SK-N-MC (cell line): ENCODE data around the gene KAT6B.
"Not testable (repeated sequence)": the region's sequence is repeated elsewhere in the genome, so short reads cannot be mapped to it uniquely, and the experiment has no call there.

Source experiments
- DNase-seq: peaks from one replicate; pipeline ENCODE4 v3.0.0-alpha.2; 2011; ENCODE audit warnings: low read depth, low spot score
- H3K27ac ChIP-seq: fragments of 200-600 bp; sonication (generic); 2 replicates; pipeline ENCODE4 v1.5.1; 2016; ENCODE audit warnings: mixed run types
- H3K36me3 ChIP-seq: fragments of 200-600 bp; sonication (generic); 2 replicates; pipeline ENCODE4 v1.6.1; 2017; ENCODE audit warnings: antibody characterized with exemption, low read length, mixed read lengths; ENCODE audit not compliant: insufficient read depth
- H3K4me3 ChIP-seq: fragments of 200-600 bp; sonication (generic); 2 replicates; pipeline ENCODE4 v1.5.1; 2016
- H3K9ac ChIP-seq: fragments of 200-600 bp; sonication (generic); 2 replicates; pipeline ENCODE4 v1.8.0; 2017; ENCODE audit warnings: mixed run types, mixed read lengths; ENCODE audit not compliant: insufficient read length
- H3K9me3 ChIP-seq: fragments of 200-600 bp; sonication (generic); 2 replicates; pipeline ENCODE4 v1.6.1; 2017; ENCODE audit warnings: low read depth, mild to moderate bottlenecking, antibody characterized with exemption, low read length, moderate library complexity, mixed read lengths
- EZH2 ChIP-seq: fragments of 200-600 bp; sonication (generic); IDR thresholded peaks from one replicate; pipeline ENCODE4 v1.6.1; 2017; ENCODE audit warnings: antibody characterized with exemption
- FOXP2 ChIP-seq: optimal IDR thresholded peaks from 2 replicates; pipeline ENCODE3; 2011; ENCODE audit warnings: mild to moderate bottlenecking, moderate library complexity; ENCODE audit not compliant: insufficient read depth; ENCODE audit errors: extremely low read length, control extremely low read depth
- POLR2AphosphoS5 ChIP-seq: IDR thresholded peaks from 2 replicates; pipeline ENCODE4 v1.6.1; 2012; ENCODE audit warnings: mild to moderate bottlenecking, low read depth, low read length, borderline replicate concordance

KAT6B gene

GRCh38 chr10:75042292-75042974 is 216.0 kb downstream of the KAT6B start:
- no peak overlapping the region for H3K27ac ChIP-seq
- DNase-seq = no peak
- no peak for TF ChIP-seq FOXP2
- TF ChIP-seq POLR2AphosphoS5 = no peak
- no peak for TF ChIP-seq EZH2

GRCh38 chr10:75043256-75044131 is 217.1 kb downstream of the KAT6B start:
- Histone ChIP-seq H3K9ac (no peak overlapping the region), H3K36me3 (no peaks in the 10 kb centered on the region), H3K27ac (no peak overlapping the region), H3K4me3 (no peak overlapping the region), H3K9me3 (no peaks in the 10 kb centered on the region)
- TF ChIP-seq EZH2 (no peak), POLR2AphosphoS5 (no peak), FOXP2 (no peak)
- DNase-seq = no peak

More at GRCh38 chr10:75042292-75042974, 216.0 kb downstream of the KAT6B start:
- no peak overlapping the region for H3K4me3 ChIP-seq
- H3K9ac ChIP-seq = no peak overlapping the region
- H3K9me3 ChIP-seq = no peaks in the 10 kb centered on the region
- no peaks in the 10 kb centered on the region for H3K36me3 ChIP-seq

GRCh38 chr10:75048669-75049098 is 222.3 kb downstream of the KAT6B start:
- Histone ChIP-seq H3K27ac (no peak overlapping the region; the same call in 1 of the 2 replicates), H3K9me3 (no peaks in the 10 kb centered on the region), H3K36me3 (no peaks in the 10 kb centered on the region), H3K9ac (no peak overlapping the region), H3K4me3 (no peak overlapping the region)
- no peak for DNase-seq
- TF ChIP-seq EZH2 = no peak
- TF ChIP-seq POLR2AphosphoS5 = no peak
- TF ChIP-seq FOXP2 = no peak

- Histone ChIP-seq H3K9me3 (no peaks in the 10 kb centered on the region), H3K36me3 (no peaks in the 10 kb centered on the region), H3K4me3 (no peak overlapping the region), H3K27ac (no peak overlapping the region; the same call in 1 of the 2 replicates), H3K9ac (no peak overlapping the region)
- DNase-seq = no peak
- TF ChIP-seq POLR2AphosphoS5 (no peak), EZH2 (no peak)
Measured at GRCh38 chr10:75049316-75050148, 223.1 kb downstream of the KAT6B start.

GRCh38 chr10:75050149-75050919 is 223.9 kb downstream of the KAT6B start:
- Histone ChIP-seq H3K36me3 (no peaks in the 10 kb centered on the region), H3K27ac (no peak overlapping the region), H3K9me3 (no peaks in the 10 kb centered on the region), H3K4me3 (no peak overlapping the region), H3K9ac (no peak overlapping the region)
- no peak for DNase-seq
- TF ChIP-seq EZH2 (no peak), FOXP2 (no peak), POLR2AphosphoS5 (no peak)

DNA sequence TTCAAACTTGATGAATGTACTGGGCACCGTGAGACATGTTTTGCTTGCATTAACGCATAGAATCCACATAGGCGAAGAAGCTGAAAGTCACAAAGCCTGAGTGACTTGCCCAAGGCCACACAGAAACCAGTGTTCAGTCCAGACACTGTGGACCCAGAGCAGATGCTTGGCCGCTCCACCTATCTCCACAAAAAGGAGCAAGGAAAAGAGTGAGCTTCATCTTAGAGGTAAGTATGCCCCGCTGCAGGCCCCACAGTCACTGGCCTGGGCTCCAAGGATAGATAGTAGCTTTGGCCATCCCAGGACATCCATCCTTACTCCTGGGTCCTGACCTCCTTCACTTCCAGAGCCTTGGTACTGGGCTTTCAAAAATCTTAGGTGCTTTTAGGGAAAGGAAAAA is 224.9 kb downstream of the KAT6B start:
- Histone ChIP-seq H3K4me3 (no peak overlapping the region), H3K27ac (no peak overlapping the region), H3K9me3 (no peaks in the 10 kb centered on the region), H3K36me3 (no peaks in the 10 kb centered on the region), H3K9ac (no peak overlapping the region)
- DNase-seq = no peak
- TF ChIP-seq EZH2 = no peak
- TF ChIP-seq FOXP2 = no peak
- no peak for TF ChIP-seq POLR2AphosphoS5

DNA sequence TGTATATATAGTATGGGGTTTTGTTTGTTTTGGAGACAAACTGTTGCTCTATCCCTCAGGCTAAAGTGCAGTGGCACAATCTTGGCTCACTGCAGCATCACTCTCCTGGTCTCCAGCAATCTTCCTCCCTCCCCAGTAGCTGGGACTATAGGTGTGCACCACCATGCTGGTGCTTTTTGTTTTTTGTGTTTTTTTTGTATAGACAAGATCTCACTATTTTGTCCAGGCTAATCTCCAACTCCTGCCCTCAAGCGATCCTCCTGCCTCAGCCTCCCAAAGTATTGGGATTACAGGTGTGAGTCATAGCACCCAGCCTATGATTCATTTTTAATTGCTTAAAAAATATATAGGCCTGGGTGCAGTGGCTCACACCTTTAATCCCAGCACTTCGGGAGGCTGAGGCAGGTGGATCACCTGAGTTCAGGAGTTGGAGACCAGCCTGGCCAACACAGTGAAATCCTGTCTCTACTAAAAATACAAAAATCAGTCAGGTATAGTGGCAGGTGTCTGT is 229.6 kb downstream of the KAT6B start:
- not testable (repeated sequence) for H3K36me3 ChIP-seq, H3K9ac ChIP-seq, H3K27ac ChIP-seq, H3K4me3 ChIP-seq, H3K9me3 ChIP-seq, DNase-seq

- H3K4me3 ChIP-seq = no peak overlapping the region
- no peak for TF ChIP-seq EZH2
- no peak for TF ChIP-seq POLR2AphosphoS5
- no peak for TF ChIP-seq FOXP2
- H3K27ac ChIP-seq = no peak overlapping the region
- DNase-seq = no peak
- H3K9ac ChIP-seq = no peak overlapping the region
- H3K36me3 ChIP-seq = no peaks in the 10 kb centered on the region
- no peaks in the 10 kb centered on the region for H3K9me3 ChIP-seq
Measured at GRCh38 chr10:75057680-75058079, 231.3 kb downstream of the KAT6B start.
